OCI-LY1 (cell line): Measurements from ENCODE around the gene JAM3.

Experiments used
- CTCF ChIP-seq: fragments of 200-600 bp; sonication (generic), shearing (Covaris generic); IDR thresholded peaks from 2 replicates; pipeline ENCODE4 v1.5.1; 2017; ENCODE audit warnings: mild to moderate bottlenecking, antibody characterized with exemption, low read length, moderate library complexity, mixed read lengths
- EZH2 ChIP-seq: fragments of 200-600 bp; sonication (generic), shearing (Covaris generic); IDR thresholded peaks from 2 replicates; pipeline ENCODE4 v1.8.0; 2017; ENCODE audit warnings: borderline replicate concordance, mixed run types, mild to moderate bottlenecking, antibody characterized with exemption, low read length, moderate library complexity, mixed read lengths

GRCh38 chr11:134028368-134028920 is 40.4 kb upstream of the JAM3 start:
- TF ChIP-seq CTCF (no peak), EZH2 (no peak)
